HG02884 (cell line): ENCODE data around the gene STYK1.
"Not testable (repeated sequence)": the region's sequence is repeated elsewhere in the genome, so short reads cannot be mapped to it uniquely, and the experiment has no call there.

Experiments used
- ATAC-seq: cut with Tn5 transposase; IDR thresholded peaks from one replicate; pipeline ENCODE4 v1.9.1; 2021; ENCODE audit warnings: mild to moderate bottlenecking, moderate library complexity; ENCODE audit not compliant: unreplicated experiment

Gene STYK1

DNA sequence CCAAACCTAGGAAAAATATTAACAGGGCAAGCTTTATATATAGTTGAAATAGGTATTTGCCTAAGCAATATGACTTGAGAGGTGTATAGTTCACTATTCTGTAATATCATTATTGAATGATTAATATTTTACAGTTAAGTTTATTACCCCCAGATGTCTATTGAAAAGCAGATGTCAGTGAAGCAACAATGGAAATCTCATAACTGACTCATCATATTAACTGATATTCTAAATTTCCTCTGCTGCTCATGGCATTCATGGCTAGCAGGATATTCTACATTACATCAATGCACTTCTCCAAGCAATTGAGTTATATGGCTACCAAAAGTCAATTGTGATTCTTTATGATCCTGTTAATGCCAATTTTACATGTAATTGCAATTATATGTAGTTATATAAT, 50.7 kb downstream of the STYK1 start:
- no peak for ATAC-seq

DNA sequence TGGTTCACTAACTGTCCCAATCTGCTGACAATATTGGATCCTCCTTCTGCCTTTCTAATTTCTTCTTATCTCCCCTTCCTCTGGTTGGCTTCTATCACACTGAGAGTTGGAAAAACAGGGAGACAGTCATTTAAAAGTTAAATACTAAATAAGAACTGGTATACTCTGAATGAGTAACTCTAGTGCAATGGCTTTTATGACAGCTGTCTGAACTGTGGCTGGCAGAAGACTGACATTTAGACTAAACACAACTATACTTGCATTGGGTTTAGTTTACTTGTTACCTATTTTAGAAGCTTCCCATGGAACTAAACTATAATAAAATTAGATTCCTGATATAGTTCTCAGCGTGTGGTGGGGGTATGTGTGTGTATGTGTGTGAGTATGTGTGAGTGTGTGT, 52.6 kb downstream of the STYK1 start:
- no peak for ATAC-seq

DNA sequence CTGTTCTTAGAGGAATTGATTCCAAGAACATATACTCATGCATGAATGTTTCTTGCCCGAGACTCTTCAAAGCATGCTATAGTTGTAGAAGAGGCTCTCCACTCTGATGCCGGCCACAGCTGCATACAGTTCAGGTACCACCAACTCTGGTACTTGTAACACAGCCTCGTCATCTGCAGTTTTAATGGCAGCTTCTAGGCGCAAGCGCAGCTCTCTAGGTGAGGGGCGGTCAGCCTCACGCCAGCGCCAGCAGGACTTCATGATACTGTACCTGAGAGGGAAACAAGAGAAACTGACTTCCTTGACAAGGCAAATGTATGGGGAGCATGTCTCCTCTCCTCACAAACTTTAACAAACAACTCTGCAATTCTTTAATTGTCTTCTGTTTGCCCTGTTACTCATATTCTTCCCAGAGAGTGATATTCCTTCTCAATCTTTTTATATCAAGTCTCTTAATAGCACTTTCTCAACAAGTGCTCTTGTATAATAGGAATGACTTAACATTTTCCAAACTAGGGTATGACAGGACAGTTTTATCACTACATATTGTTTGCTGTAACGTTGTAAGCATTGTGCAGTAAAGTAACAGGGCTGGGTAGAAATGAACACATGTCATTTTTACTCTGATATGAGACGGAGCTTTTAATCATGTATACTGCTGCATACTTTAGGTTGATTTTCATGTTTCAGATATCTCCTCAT, 53.6 kb downstream of the STYK1 start:
- no peak for ATAC-seq

DNA sequence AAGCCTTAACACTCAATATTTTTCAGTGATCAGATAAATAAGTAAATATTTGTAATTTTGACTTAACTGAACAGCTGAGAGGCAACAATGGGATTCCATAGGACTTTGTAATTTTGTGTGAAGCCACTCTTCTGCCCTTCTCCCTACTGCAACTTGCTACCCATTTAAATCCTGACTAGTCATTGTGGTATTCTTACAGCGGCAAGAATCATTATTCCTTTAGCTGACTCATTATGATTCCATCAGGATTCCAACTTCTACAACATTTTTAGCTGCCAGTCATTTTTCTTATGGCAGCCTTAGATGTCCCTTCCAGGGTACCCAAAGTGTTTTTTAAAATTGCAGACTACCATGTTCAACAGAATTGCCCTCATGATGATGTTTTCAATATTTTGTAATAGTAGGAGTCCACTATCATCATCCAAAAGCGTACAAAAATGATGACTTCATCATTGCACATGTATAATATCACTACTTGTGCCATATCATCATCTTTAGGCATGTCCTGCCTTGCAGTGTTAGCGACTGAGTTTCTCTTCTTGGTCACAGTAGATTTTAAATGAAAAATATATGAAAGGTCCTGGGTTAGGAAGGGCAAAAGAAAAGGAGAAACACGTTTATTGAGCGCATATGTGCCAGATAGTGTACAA, 55.4 kb downstream of the STYK1 start:
- no peak for ATAC-seq

DNA sequence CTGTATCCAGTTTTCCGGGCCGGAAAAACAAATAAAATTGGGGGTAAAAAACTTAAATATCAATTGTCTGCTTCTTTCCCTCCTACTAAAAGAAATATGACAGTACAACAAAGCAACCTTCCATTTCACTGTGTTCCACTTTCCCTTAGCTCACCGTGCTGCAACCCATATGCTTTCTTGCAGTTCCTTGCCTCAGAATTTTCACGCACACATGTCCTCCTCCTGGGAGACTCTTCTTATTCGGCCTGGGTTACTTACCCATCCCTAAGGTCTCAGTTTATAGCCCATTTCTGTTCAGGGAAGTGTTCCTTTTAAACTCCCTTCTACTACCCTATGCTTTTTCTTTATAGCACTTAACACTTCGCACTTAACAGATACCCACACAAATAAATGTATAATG, 56.0 kb downstream of the STYK1 start:
- ATAC-seq, result no peak

DNA sequence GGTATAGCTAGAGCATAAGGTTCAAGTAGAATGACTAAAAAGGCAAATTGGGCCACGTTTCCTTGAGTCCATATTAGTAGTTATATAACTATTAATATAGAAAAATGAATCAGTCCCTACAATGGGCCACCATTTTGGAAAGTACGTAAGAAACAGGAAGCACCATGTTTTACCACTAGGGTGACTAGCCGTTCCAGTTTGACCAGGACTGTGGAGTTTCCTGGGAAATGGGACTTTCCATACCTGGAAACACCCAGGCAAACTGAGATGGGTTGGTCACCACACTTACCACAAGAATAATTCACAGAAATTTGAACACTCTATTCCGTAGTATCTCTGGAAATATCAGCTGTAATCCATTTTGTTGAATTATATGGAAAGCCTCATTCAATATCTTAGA, 58.3 kb downstream of the STYK1 start:
- ATAC-seq, result no peak

DNA sequence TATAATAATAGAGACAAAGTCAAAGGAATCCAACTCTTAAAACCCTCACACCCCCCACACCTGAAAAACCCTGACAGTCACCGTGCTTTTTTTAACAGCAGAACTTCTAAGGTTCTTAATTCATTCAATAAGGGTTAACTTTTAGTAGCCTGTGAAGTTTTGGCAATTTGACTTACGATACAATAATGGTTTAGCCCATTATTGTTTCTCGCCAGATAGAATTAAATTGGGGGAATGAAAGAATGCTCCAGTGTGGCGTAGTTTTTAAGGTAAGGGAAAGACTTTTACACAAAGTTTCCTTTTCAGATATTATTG, 59.8 kb downstream of the STYK1 start:
- ATAC-seq, result peak; percentile 15

DNA sequence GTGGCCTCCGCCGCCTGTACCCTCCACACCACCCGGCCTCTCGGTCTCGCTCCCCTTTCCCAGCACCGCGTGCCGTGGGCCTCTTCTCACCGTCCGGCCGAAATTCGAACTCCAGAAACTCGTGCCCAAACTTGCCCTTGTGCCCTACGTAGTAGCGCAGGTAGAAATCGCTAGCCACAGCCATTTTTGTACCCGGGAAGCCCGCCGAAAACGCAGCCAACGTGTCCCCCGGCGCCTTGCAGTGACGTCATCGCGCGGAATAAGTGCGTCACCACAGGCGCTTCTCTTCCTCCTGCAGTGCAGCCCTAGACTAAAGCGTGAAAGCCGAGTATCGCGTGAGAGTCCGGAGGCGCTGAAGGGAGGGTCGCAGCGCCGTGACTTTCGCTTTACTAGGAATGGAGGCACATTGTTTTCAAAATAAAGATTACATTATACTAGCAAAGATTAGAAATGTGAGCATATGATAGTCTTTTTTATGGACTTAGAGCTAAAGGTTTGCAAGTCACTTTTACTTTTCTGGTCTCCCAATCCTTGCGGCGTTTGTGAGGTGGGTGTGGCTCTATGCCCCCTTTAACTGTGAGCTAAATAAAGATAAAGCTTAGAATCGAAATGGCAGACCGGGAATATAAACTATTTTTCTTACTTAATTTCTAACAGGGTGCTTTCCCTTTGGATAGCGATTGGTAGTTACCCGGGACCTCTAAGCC, 60.4 kb downstream of the STYK1 start, which contains the start of gene MAGOHB:
TSS of gene MAGOHB (minus strand) at position 261 of the 707 bp plus-strand sequence. CDS start at position 184, 77 bp downstream.
- peak; percentile 97 for ATAC-seq

DNA sequence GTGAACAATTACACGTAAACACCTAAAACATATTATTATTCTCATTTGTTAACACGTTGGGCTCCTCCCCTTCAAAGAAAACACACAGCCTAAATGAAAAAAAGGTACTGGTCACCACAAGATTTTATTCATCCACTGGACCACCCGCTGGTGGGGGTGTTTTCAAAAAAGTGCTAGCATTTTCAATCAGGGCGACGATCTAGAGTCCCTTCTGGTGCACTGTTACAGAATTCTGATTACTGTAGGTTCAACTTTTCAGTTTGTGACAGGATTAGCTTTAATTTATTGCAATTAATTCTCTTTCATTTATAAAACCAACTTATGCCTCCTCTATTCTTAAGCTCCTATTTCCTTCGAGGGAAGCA, 60.9 kb downstream of the STYK1 start:
- no peak for ATAC-seq

DNA sequence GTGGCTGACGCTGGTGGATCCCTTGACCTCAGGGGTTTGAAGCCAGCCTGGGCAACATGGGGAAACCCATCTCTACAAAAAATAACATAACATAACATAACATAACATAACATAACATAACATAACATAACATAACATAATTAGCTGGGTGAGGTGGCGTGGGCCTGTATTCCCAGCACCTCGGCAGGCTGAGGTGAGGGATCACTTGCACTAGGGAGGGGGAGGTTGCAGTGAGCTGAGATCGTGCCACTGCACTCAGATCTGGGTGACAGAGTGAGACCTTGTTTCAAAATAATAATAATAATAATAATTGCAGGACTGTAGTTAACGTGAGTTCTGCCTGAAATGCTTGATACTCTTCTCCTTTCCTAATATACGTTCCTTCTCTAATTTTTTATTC, 61.7 kb downstream of the STYK1 start:
- ATAC-seq, result no peak

DNA sequence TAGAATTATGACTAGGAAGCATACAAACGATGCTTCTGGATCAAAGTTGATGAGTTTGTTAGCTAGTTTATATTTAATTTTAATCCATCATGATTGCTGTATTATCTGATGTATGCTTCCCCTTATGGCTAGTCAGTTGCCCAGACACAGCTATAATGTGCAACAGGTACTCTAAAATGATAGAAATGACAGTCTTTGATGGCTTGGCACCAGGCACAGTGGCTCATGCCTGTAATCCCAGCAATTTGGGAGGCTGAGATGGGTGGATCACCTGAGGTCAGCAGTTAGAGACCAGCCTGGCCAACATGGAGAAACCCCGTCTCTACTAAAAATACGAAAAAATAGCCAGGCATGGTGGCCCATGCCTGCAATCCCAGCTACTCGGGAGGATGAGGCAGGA, 62.6 kb downstream of the STYK1 start:
- not testable (repeated sequence) for ATAC-seq

DNA sequence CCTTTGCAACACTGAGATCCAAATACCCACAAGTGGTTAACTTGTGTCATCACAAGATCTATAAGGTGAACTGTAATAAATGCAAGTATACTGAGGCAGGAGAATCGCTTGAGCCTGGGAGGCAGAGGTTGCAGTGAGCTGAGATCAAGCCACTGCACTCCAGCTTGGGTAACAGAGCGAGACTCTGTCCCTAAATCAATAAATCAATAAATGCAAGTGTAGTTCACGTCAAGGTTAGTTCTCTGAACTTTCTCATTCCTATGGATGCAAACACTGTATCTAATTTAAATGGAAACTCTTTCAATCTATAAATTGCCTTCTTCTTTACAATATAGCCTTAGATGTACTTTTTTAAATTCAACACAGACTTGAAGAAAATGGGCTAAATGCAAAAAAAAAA, 63.7 kb downstream of the STYK1 start:
- no peak for ATAC-seq

DNA sequence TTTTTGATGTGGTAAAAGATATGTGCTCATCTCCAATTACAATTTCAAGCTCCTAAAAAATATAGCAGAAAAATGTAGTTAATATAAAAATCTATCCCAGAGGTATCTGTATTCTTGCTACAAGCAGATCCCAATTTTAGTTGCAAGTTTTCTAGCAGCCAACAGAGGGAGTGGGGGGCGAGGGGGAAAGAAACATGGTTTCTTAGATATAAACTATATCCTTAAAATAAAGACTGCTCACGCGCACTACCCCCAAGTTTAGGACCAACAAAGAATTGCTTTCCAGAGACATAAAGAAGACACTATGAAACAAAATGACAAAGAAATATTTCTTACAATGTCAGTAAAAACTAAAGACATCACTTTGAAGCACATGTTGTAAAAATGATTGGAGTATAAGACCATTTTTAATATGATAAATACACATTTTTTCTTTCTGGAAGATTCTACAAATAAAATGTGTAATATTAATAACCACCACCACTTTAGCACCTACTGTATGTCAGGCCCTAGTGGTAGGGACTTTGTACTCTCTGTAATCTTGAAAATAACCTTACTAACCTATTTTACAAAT, 65.9 kb downstream of the STYK1 start:
- ATAC-seq, result no peak

DNA sequence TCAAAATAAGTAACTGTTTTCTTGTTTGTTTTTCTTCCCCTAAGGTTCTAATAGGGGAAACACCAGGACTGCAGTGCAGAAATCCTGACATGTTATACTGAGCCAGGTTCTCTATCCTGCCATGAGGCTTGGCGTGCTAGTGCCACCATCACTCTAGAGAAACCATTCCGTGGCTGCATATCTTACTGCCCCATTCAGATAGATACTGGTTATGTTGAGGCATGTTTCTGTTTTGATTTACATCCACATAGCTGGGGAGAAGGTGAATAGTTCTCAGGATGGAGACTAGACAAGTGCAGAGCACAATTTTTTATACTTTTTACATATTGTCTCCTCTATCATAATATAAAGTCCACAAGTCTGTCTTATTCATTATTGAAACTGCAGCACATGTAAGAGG, 72.0 kb downstream of the STYK1 start:
- ATAC-seq, result no peak

DNA sequence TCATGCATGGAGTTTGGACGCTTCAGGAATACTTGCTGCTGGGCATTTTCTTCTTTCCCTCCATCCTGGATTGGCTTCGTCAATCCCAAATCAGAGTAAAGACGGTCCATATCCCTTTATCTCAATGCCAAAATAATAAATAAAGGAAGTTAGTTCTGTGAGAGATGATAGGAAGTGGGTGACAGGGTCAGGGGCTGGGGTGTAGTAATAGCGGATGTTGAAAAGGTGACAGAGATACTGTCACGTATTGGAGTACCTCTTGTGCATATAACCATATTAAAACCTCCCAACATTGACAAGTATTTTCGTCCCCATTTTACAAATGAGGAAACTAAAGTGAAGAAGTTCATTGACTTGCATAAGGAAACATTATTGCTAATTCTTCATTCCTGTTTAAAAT, 72.9 kb downstream of the STYK1 start:
- no peak for ATAC-seq

DNA sequence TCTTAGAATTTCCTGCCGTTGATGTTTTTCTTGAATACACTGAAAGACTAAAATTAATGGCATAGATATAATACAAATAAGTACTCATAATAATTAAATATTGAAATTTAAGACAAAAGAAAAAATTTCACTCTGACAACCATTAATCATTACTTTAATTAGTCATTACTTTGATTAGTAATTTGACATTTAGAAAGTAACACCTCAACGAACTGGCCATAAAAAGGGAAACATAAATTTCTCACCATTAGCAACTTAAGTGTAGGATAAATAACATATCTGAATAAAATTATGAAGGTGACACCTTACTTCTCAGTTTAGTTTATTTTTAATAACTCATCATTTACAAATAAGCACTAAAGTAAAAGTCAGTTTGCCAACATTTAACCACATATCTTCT, 78.0 kb downstream of the STYK1 start:
- ATAC-seq, result no peak

DNA sequence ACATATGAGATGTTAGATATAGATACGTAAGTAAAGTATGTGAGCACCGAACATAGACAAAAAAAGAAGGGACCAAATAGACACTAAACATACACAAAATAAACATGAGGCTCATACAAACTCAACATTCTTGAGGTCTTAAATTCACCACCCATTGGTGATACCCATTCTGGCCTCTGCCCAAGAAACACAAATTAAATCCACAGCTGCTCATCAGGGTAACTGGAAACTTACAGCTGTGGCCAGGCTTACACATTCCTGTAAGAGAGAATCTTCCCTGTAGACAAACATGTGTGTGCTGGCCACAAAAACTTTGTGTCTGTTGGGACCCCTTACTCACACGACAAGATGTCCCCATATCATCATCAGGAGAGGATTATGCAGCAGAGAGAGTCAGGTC, 82.9 kb downstream of the STYK1 start:
- no peak for ATAC-seq

DNA sequence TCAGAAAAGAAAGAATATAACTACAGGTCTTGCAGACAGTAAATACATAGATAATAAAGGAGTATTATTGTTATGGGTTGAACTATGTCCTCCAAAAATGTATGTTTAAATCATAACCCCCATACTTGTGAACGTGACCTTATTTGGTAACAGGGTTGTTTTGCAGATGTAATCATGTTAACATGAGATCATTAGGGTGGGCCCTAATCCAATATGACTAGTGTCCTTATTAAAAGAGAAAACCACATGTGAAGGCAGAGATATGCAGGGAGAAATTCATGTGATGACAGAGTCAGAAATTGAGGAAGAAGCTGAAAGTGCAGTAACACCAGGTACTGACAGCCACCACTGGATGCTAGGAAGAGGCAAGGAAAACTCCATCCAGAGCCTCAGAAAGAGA, 89.4 kb downstream of the STYK1 start:
- ATAC-seq, result no peak

DNA sequence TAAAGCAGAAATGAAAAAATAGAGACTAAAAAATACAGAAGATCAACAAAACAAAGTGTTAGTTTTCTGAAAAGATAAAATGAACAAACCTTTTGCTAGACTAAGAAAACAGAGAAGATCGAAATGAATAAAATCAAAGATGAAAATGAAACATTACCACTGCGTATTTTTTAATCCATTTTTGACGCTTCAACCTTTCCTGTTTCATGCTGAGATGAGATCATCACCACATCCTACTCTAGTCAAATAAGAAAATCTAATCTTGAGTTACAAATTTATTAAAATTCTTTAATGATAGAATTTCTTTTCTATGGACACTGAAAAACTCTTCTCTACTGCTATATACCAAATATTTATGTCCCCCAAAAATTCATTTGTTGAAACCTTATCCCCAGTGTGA, 91.1 kb downstream of the STYK1 start:
- ATAC-seq, result no peak

DNA sequence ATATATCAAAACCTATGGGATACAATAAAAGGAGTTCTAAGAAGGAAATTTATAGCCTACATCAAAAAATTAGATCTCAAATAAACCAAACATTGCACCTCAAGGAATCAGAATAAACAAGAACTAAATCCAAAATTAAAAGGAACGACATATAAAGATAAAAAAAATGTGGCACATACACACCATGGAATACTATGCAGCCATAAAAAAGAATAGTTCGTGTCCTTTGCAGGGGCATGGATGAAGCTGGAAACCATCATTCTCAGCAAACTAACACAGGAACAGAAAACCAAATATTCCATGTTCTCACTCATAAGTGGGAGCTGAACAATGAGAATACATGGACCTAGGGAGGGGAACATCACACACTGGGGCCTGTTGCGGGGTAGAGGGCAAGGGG, 91.7 kb downstream of the STYK1 start:
- not testable (repeated sequence) for ATAC-seq

DNA sequence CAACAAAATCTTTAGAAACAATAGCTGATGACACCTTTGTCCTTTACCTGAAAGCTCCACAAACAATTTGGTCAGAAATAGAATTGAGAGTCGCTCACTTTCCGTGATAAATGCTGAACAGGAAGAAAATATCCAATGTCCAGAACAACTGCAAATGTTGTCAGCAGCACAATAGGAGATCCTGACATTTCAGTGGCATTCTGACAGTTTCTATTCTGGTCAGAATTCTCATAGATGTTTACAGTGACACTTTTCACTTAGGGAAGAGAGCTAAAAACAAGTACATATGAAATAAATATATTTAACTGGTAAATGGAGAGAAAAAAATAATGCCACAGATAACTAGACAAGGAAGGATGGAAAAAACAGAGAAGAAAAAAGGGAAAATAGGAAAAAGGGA, 99.5 kb downstream of the STYK1 start:
- no peak for ATAC-seq

DNA sequence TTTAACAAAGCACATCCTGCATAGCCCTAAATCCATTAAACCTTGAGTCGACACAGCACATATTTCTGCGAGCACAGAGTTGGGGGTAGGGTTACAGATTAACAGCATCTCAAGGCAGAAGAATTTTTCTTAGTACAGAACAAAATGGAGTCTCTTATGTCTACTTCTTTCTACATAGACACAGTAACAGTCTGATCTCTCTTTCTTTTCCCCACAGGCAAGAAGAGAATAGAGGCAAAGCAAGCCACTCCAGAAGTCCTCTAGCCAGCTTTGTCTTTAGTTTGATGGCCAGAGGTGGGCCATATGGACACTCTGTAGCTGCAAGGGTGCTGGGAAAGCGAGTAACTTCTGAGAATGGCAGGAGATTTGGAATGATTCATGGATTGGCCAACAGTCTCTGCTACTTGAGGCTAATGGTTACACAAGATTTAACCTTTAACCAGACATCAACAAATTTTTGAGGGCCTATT, 101.8 kb downstream of the STYK1 start:
- ATAC-seq, result not testable (repeated sequence)
